GM23338 (cell line): ENCODE results near the gene BMX. TPM values are rescaled to one million over a fixed set of nuclear protein-coding genes. Genes with fewer than 3 reads are reported as not detected.

Experiments used
- ATAC-seq: fragments of 200-7000 bp; cut with Tn5 transposase; 3 replicates; pipeline ENCODE4 v1.9.1; 2020
- DNase-seq: peaks from one replicate; pipeline ENCODE4 v3.0.0-alpha.2; 2015; ENCODE audit warnings: low spot score
- H2AFZ ChIP-seq: fragments of 200-600 bp; sonication (generic); 2 replicates; pipeline ENCODE4 v1.8.0; 2016; ENCODE audit warnings: antibody characterized with exemption, mild to moderate bottlenecking, moderate library complexity
- H3F3A ChIP-seq: fragments of 200-600 bp; sonication (generic); replicated peaks from 2 replicates; pipeline ENCODE4 v1.8.0; 2017; ENCODE audit warnings: antibody characterized with exemption, mixed run types, low read depth
- H3K27ac ChIP-seq: fragments of 200-600 bp; sonication (generic); 2 replicates; pipeline ENCODE4 v1.6.1; 2016; ENCODE audit warnings: low read depth
- H3K27me3 ChIP-seq: fragments of 200-600 bp; sonication (generic); 2 replicates; pipeline ENCODE4 v1.8.0; 2016; ENCODE audit warnings: mild to moderate bottlenecking, mixed run types, moderate library complexity; ENCODE audit not compliant: insufficient read depth
- H3K36me3 ChIP-seq: fragments of 200-600 bp; sonication (generic); 2 replicates; pipeline ENCODE4 v1.8.0; 2016; ENCODE audit warnings: mild to moderate bottlenecking; ENCODE audit not compliant: insufficient read depth
- H3K4me1 ChIP-seq: fragments of 200-600 bp; sonication (generic); 2 replicates; pipeline ENCODE4 v1.8.0; 2016; ENCODE audit warnings: mild to moderate bottlenecking, moderate library complexity; ENCODE audit not compliant: insufficient read depth
- H3K4me2 ChIP-seq: fragments of 200-600 bp; sonication (generic); 2 replicates; pipeline ENCODE4 v1.7.1; 2017; ENCODE audit warnings: mixed run types
- H3K4me3 ChIP-seq: fragments of 200-600 bp; sonication (generic); 2 replicates; pipeline ENCODE4 v1.6.1; 2016; ENCODE audit warnings: mixed run types
- H3K79me2 ChIP-seq: fragments of 200-600 bp; sonication (generic); replicated peaks from 2 replicates; pipeline ENCODE4 v1.8.0; 2017; ENCODE audit warnings: mild to moderate bottlenecking; ENCODE audit not compliant: insufficient read depth
- H3K9me2 ChIP-seq: fragments of 200-600 bp; sonication (generic); 2 replicates; pipeline ENCODE4 v1.8.0; 2017; ENCODE audit not compliant: insufficient read depth
- H4K20me1 ChIP-seq: fragments of 200-600 bp; sonication (generic); replicated peaks from 2 replicates; pipeline ENCODE4 v1.8.0; 2017; ENCODE audit warnings: mild to moderate bottlenecking; ENCODE audit not compliant: insufficient read depth
- H3K27ac Mint-ChIP-seq: 2 replicates; pipeline ENCODE4 v1.8.0; 2020; ENCODE audit warnings: inconsistent platforms, mild to moderate bottlenecking, moderate library complexity, mixed read lengths
- H3K27me3 Mint-ChIP-seq: 3 replicates; pipeline ENCODE4 v1.8.0; 2022; ENCODE audit warnings: low read depth, mild to moderate bottlenecking, moderate library complexity, mixed read lengths, inconsistent platforms; ENCODE audit not compliant: insufficient read depth, poor library complexity
- H3K36me3 Mint-ChIP-seq: 3 replicates; pipeline ENCODE4 v1.8.0; 2021; ENCODE audit warnings: low read depth, mild to moderate bottlenecking, inconsistent platforms, moderate library complexity, mixed read lengths
- H3K4me1 Mint-ChIP-seq: 3 replicates; pipeline ENCODE4 v1.8.0; 2020; ENCODE audit warnings: mild to moderate bottlenecking, inconsistent platforms, mixed read lengths
- H3K4me3 Mint-ChIP-seq: 3 replicates; pipeline ENCODE4 v1.8.0; 2021; ENCODE audit warnings: moderate library complexity, mild to moderate bottlenecking, inconsistent platforms, mixed read lengths
- H3K9me3 Mint-ChIP-seq: 3 replicates; pipeline ENCODE4 v1.8.0; 2020; ENCODE audit warnings: moderate library complexity, mild to moderate bottlenecking, inconsistent platforms, mixed read lengths
- CTCF ChIP-seq, 2 experiments: fragments of 200-600 bp in 1 of 2; sonication (generic) in 1 of 2; conservative IDR thresholded peaks; 2 replicates each; pipeline versions ENCODE4 v1.5.1 to v1.6.1; 2016 to 2017; ENCODE audit warnings: antibody characterized with exemption in 2 of 2, low read depth in 2 of 2, mild to moderate bottlenecking in 2 of 2, moderate library complexity in 1 of 2
- ETS1 ChIP-seq: IDR thresholded peaks from 2 replicates; pipeline ENCODE4 v1.6.1; 2016; ENCODE audit warnings: antibody characterized with exemption
- EZH2 ChIP-seq: fragments of 200-600 bp; sonication (generic); IDR thresholded peaks from one replicate; pipeline ENCODE4 v1.8.0; 2017; ENCODE audit warnings: antibody characterized with exemption, mild to moderate bottlenecking, low read depth; ENCODE audit not compliant: unreplicated experiment
- EZH2phosphoT487 ChIP-seq: fragments of 200-600 bp; sonication (generic); IDR thresholded peaks from one replicate; pipeline ENCODE4 v1.8.1; 2018; ENCODE audit warnings: antibody characterized with exemption; ENCODE audit not compliant: unreplicated experiment
- JUNB ChIP-seq: IDR thresholded peaks from one replicate; pipeline ENCODE4 v1.6.1; 2016; ENCODE audit warnings: antibody characterized with exemption; ENCODE audit not compliant: unreplicated experiment
- NANOG ChIP-seq: IDR thresholded peaks from 2 replicates; pipeline ENCODE4 v1.6.1; 2016; ENCODE audit warnings: antibody characterized with exemption, borderline replicate concordance
- POLR2AphosphoS5 ChIP-seq: IDR thresholded peaks from 2 replicates; pipeline ENCODE4 v1.6.1; 2016; ENCODE audit warnings: antibody characterized with exemption, low read depth
- REST ChIP-seq: IDR thresholded peaks from one replicate; pipeline ENCODE4 v1.6.1; 2018; ENCODE audit warnings: antibody characterized with exemption; ENCODE audit not compliant: unreplicated experiment
- STAT1 ChIP-seq: IDR thresholded peaks from one replicate; pipeline ENCODE4 v1.6.1; 2016; ENCODE audit warnings: antibody characterized with exemption; ENCODE audit not compliant: unreplicated experiment
- ZNF114 ChIP-seq: fragments of 250-450 bp; sonication (Bioruptor Pico); IDR thresholded peaks from 2 replicates; pipeline ENCODE4 v1.5.0; 2020; ENCODE audit warnings: mild to moderate bottlenecking, moderate library complexity
- ZNF331 ChIP-seq: fragments of 250-450 bp; sonication (Bioruptor Pico); IDR thresholded peaks from 2 replicates; pipeline ENCODE4 v1.5.0; 2020; ENCODE audit warnings: low read depth, mild to moderate bottlenecking, moderate library complexity
- ZNF462 ChIP-seq: fragments of 250-450 bp; sonication (Bioruptor Pico); IDR thresholded peaks from 2 replicates; pipeline ENCODE4 v1.5.0; 2020; ENCODE audit warnings: mild to moderate bottlenecking, moderate library complexity
- polyA plus RNA-seq: library from polyadenylated mRNA; unstranded; fragments of >200 nt; fragmentation: Nextera tagmentation; extraction: Ambion mirVana; gene quantifications from 2 replicates; pipeline ENCODE4 v1.2.1, GENCODE V29; 2016
- total RNA-seq: library from RNA; depleted of rRNA; stranded (reverse); fragments of >200 nt; shearing (Covaris generic); gene quantifications from 2 replicates; pipeline ENCODE4 v1.2.3, GENCODE V29; 2014

BMX gene
- total and polyA plus RNA-seq, 2 experiments from 2014 or later = not detected

- Histone ChIP-seq H3K27me3 (no peaks in the 10 kb centered on the region), H3F3A (no peaks in the 10 kb centered on the region), H3K36me3 (no peaks in the 10 kb centered on the region), H3K4me3 (no peak overlapping the region), H3K9me2 (no peaks in the 10 kb centered on the region), H3K4me2 (no peak overlapping the region), H3K79me2 (no peaks in the 10 kb centered on the region), H3K4me1 (0 out of 2 replicates have a peak, but pooled peaks cover 10% of the 10 kb centered on the region), H3K27ac (no peak overlapping the region), H4K20me1 (no peaks in the 10 kb centered on the region), H2AFZ (no peak overlapping the region)
- DNase-seq (no peak), ATAC-seq (no peak)
- H3K4me3 Mint-ChIP-seq = no peak overlapping the region
- H3K27me3 Mint-ChIP-seq = no peaks in the 10 kb centered on the region
- H3K27ac Mint-ChIP-seq = no peak overlapping the region
- no peak for TF ChIP-seq ZNF331 (CRISPR knock-in tag)
- TF ChIP-seq ZNF462 = no peak
- no peak for TF ChIP-seq EZH2
- TF ChIP-seq ZNF114 (CRISPR knock-in tag) = no peak
- no peak for TF ChIP-seq EZH2phosphoT487
- no peak for TF ChIP-seq POLR2AphosphoS5
- TF ChIP-seq REST = no peak
- TF ChIP-seq ETS1 = no peak
- TF ChIP-seq CTCF (conservative IDR thresholded peaks at IDR 0.05; ENCODE audit: low read depth in 2 of 2) = no peak
- no peak for TF ChIP-seq STAT1
- TF ChIP-seq JUNB = no peak
- no peak for TF ChIP-seq NANOG
- H3K4me1 Mint-ChIP-seq = peaks cover 22% of the 10 kb centered on the region
- H3K36me3 Mint-ChIP-seq = no peaks in the 10 kb centered on the region
- H3K9me3 Mint-ChIP-seq = no peaks in the 10 kb centered on the region
Observed at GRCh38 chrX:15469613-15470012, 31.0 kb upstream of the BMX start.
